ENCODE data around the gene CFI.

DNA sequence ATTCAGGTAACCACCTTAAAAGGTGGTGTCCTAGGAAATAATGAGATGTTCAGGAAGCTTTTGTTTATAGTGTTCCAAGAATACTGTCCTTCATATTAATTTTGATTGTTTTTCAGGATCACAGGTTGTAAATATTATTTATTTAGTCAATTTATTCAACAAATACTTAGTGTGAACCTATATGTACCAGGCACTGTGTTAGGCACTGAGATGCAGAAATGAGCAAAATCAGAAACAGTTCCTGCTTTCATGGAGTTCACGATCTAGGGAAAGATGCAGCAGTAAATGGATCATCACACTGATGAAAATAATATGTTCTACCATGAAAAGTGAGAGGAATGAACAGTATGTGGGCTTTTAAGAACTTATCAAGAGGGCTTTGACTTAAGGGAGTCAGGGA is 53.7 kb downstream of the CFI start:
- TF ChIP-seq, protein P1, sequence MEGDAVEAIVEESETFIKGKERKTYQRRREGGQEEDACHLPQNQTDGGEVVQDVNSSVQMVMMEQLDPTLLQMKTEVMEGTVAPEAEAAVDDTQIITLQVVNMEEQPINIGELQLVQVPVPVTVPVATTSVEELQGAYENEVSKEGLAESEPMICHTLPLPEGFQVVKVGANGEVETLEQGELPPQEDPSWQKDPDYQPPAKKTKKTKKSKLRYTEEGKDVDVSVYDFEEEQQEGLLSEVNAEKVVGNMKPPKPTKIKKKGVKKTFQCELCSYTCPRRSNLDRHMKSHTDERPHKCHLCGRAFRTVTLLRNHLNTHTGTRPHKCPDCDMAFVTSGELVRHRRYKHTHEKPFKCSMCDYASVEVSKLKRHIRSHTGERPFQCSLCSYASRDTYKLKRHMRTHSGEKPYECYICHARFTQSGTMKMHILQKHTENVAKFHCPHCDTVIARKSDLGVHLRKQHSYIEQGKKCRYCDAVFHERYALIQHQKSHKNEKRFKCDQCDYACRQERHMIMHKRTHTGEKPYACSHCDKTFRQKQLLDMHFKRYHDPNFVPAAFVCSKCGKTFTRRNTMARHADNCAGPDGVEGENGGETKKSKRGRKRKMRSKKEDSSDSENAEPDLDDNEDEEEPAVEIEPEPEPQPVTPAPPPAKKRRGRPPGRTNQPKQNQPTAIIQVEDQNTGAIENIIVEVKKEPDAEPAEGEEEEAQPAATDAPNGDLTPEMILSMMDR (IDR thresholded peaks at IDR 0.05; ENCODE audit: borderline replicate concordance, extremely low read depth, low read length, poor library complexity, severe bottlenecking) = no peak
- TF ChIP-seq EZH2 (IDR thresholded peaks at IDR 0.05; ENCODE audit: borderline replicate concordance, low read depth, low read length, severe bottlenecking) = no peak
